H9 (cell line): ENCODE data around the gene CDIPT. TPM values are rescaled to one million over a fixed set of nuclear protein-coding genes. Genes with fewer than 3 reads are reported as not detected.

ENCODE experiments used
- DNase-seq: peaks from one replicate; pipeline ENCODE4 v3.0.0-alpha.2; 2017
- H2AFZ ChIP-seq: one replicate; pipeline ENCODE4 v1.6.1; 2013; ENCODE audit warnings: mild to moderate bottlenecking, low read length, control low read depth, moderate library complexity
- H2AK5ac ChIP-seq: 2 replicates; pipeline ENCODE4 v1.6.1; 2013; ENCODE audit warnings: low read length, control low read depth, mixed read lengths; ENCODE audit not compliant: insufficient read length
- H2BK120ac ChIP-seq: one replicate; pipeline ENCODE4 v1.6.1; 2013; ENCODE audit warnings: low read depth, mild to moderate bottlenecking, low read length, control low read depth, inconsistent platforms; ENCODE audit not compliant: poor library complexity, severe bottlenecking
- H2BK12ac ChIP-seq: 2 replicates; pipeline ENCODE4 v1.6.1; 2013; ENCODE audit warnings: low read length, control low read depth, mixed read lengths, low read depth; ENCODE audit not compliant: insufficient read length
- H2BK15ac ChIP-seq: 2 replicates; pipeline ENCODE4 v1.6.1; 2013; ENCODE audit warnings: low read depth, low read length, control low read depth
- H2BK20ac ChIP-seq: one replicate; pipeline ENCODE4 v1.6.1; 2013; ENCODE audit warnings: low read depth, mild to moderate bottlenecking, low read length, control low read depth, inconsistent platforms; ENCODE audit not compliant: poor library complexity, severe bottlenecking
- H2BK5ac ChIP-seq: 2 replicates; pipeline ENCODE4 v1.6.1; 2013; ENCODE audit warnings: low read length, control low read depth, mixed read lengths; ENCODE audit not compliant: insufficient read length
- H3K14ac ChIP-seq: 2 replicates; pipeline ENCODE4 v1.6.1; 2013; ENCODE audit warnings: low read length, control low read depth; ENCODE audit not compliant: insufficient read depth
- H3K18ac ChIP-seq: 2 replicates; pipeline ENCODE4 v1.6.1; 2013; ENCODE audit warnings: low read depth, mild to moderate bottlenecking, mixed read lengths, low read length, control low read depth; ENCODE audit not compliant: insufficient read length
- H3K23ac ChIP-seq: 2 replicates; pipeline ENCODE4 v1.6.1; 2013; ENCODE audit warnings: low read length, control low read depth, mixed read lengths, low read depth; ENCODE audit not compliant: insufficient read length
- H3K23me2 ChIP-seq: 2 replicates; pipeline ENCODE4 v1.6.1; 2013; ENCODE audit warnings: low read depth, mild to moderate bottlenecking, mixed read lengths, low read length, control low read depth; ENCODE audit not compliant: insufficient read length, poor library complexity, severe bottlenecking
- H3K27ac ChIP-seq: 2 replicates; pipeline ENCODE4 v1.5.1; 2013; ENCODE audit warnings: low read length, control low read depth, mixed read lengths, low read depth; ENCODE audit not compliant: insufficient read length
- H3K27me3 ChIP-seq: 2 replicates; pipeline ENCODE4 v1.6.1; 2013; ENCODE audit warnings: low read length, control low read depth, inconsistent platforms; ENCODE audit not compliant: insufficient read depth
- H3K4ac ChIP-seq: 2 replicates; pipeline ENCODE4 v1.6.1; 2013; ENCODE audit warnings: low read depth, mild to moderate bottlenecking, control low read depth, inconsistent platforms, low read length, moderate library complexity
- H3K4me1 ChIP-seq: 2 replicates; pipeline ENCODE4 v1.6.1; 2013; ENCODE audit warnings: low read length, control low read depth, inconsistent platforms; ENCODE audit not compliant: insufficient read depth
- H3K4me2 ChIP-seq: 2 replicates; pipeline ENCODE4 v1.6.1; 2013; ENCODE audit warnings: low read length, control low read depth, mixed read lengths; ENCODE audit not compliant: insufficient read length, insufficient read depth
- H3K56ac ChIP-seq: 2 replicates; pipeline ENCODE4 v1.6.1; 2013; ENCODE audit warnings: low read depth, mild to moderate bottlenecking, mixed read lengths, low read length, control low read depth; ENCODE audit not compliant: insufficient read length
- H3K79me1 ChIP-seq: 2 replicates; pipeline ENCODE4 v1.6.1; 2013; ENCODE audit warnings: low read depth, mild to moderate bottlenecking, moderate library complexity, low read length, control low read depth, inconsistent platforms; ENCODE audit not compliant: insufficient read depth, poor library complexity, severe bottlenecking
- H3K79me2 ChIP-seq: 2 replicates; pipeline ENCODE4 v1.6.1; 2013; ENCODE audit warnings: low read length, control low read depth, inconsistent platforms; ENCODE audit not compliant: insufficient read depth
- H3K9ac ChIP-seq: 2 replicates; pipeline ENCODE4 v1.6.1; 2013; ENCODE audit warnings: low read length, control low read depth, mixed read lengths; ENCODE audit not compliant: insufficient read length; ENCODE audit errors: extremely low read depth
- H3K9me3 ChIP-seq: one replicate; pipeline ENCODE4 v1.6.1; 2013; ENCODE audit warnings: low read depth, low read length, inconsistent platforms; ENCODE audit not compliant: control insufficient read depth
- H3T11ph ChIP-seq: one replicate; pipeline ENCODE4 v1.6.1; 2013; ENCODE audit warnings: mild to moderate bottlenecking, low read length, control low read depth, inconsistent platforms
- H4K20me1 ChIP-seq: one replicate; pipeline ENCODE4 v1.6.1; 2013; ENCODE audit not compliant: control insufficient read depth, insufficient read length, insufficient read depth
- H4K5ac ChIP-seq: 2 replicates; pipeline ENCODE4 v1.6.1; 2013; ENCODE audit warnings: low read depth, mild to moderate bottlenecking, mixed read lengths, low read length, control low read depth; ENCODE audit not compliant: insufficient read length
- H4K8ac ChIP-seq: replicated peaks from 2 replicates; pipeline ENCODE4 v1.6.1; 2013; ENCODE audit warnings: low read length, control low read depth, mixed read lengths, low read depth; ENCODE audit not compliant: insufficient read length
- H4K91ac ChIP-seq: 2 replicates; pipeline ENCODE4 v1.6.1; 2013; ENCODE audit warnings: low read depth, mild to moderate bottlenecking, moderate library complexity, mixed read lengths, low read length, control low read depth; ENCODE audit not compliant: insufficient read length
- H3K27ac Mint-ChIP-seq, 3 experiments: 2 replicates in 2 of 3; 3 replicates in 1 of 3; pipeline ENCODE4 v1.8.0; 2020 to 2021; ENCODE audit warnings: mixed read lengths in 3 of 3, mild to moderate bottlenecking in 1 of 3, moderate library complexity in 1 of 3
- H3K27me3 Mint-ChIP-seq: 2 replicates; pipeline ENCODE4 v1.8.0; 2021; ENCODE audit warnings: low read depth, mild to moderate bottlenecking, moderate library complexity, mixed read lengths
- H3K36me3 Mint-ChIP-seq, 3 experiments: 2 replicates in 2 of 3; 3 replicates in 1 of 3; pipeline ENCODE4 v1.8.0; 2020 to 2021; ENCODE audit warnings: low read depth in 3 of 3, mixed read lengths in 3 of 3; ENCODE audit not compliant: insufficient read depth in 1 of 3
- H3K4me1 Mint-ChIP-seq, 2 experiments: 2 replicates each; pipeline ENCODE4 v1.8.0; 2020; ENCODE audit warnings: mixed read lengths in 2 of 2
- H3K4me3 Mint-ChIP-seq, 2 experiments: 2 replicates in 1 of 2; 3 replicates in 1 of 2; pipeline ENCODE4 v1.8.0; 2020 to 2021; ENCODE audit warnings: mild to moderate bottlenecking in 2 of 2, mixed read lengths in 2 of 2, moderate library complexity in 1 of 2
- H3K9me3 Mint-ChIP-seq, 2 experiments: 2 replicates in 1 of 2; 3 replicates in 1 of 2; pipeline ENCODE4 v1.8.0; 2020; ENCODE audit warnings: mild to moderate bottlenecking in 2 of 2, mixed read lengths in 2 of 2, moderate library complexity in 1 of 2
- CTCF ChIP-seq: fragments of 200-600 bp; sonication (generic); conservative IDR thresholded peaks from 3 replicates; pipeline ENCODE4 v1.8.0; 2021; ENCODE audit warnings: antibody characterized with exemption, mild to moderate bottlenecking
- WGBS: extraction: QIAGEN DNeasy Blood & Tissue Kit; methylation state at CpG from one replicate; pipeline ENCODE4 v1.1.7; 2013; ENCODE audit warnings: missing lambda C conversion rate, low lambda C conversion rate, mixed read lengths; ENCODE audit not compliant: insufficient read length; ENCODE audit errors: extremely low coverage; 5-methylcytosine and 5-hydroxymethylcytosine counted together
- total RNA-seq: library from RNA; stranded (reverse); gene quantifications from 2 replicates; pipeline ENCODE4 v1.2.1, GENCODE V29; 2021

CDIPT gene
- total RNA-seq, 1 experiment from 2014 or later: 70.6 TPM

GRCh38 chr16:29908719-29909220 is 45.7 kb upstream of the CDIPT start:
- Histone ChIP-seq H3T11ph (no peak overlapping the region), H3K27me3 (no peaks in the 10 kb centered on the region), H4K8ac (no peak overlapping the region), H2BK20ac (no peak overlapping the region), H3K23ac (no peak overlapping the region), H3K79me1 (no peaks in the 10 kb centered on the region), H3K18ac (no peak overlapping the region), H3K14ac (no peak overlapping the region), H3K4me1 (no peaks in the 10 kb centered on the region), H4K20me1 (no peaks in the 10 kb centered on the region), H2BK5ac (no peak overlapping the region), H4K91ac (no peak overlapping the region), H3K9ac (no peak overlapping the region), H3K56ac (no peak overlapping the region), H2BK15ac (no peak overlapping the region), H2AFZ (no peak overlapping the region), H3K23me2 (no peaks in the 10 kb centered on the region), H3K9me3 (no peaks in the 10 kb centered on the region), H2BK120ac (no peak overlapping the region), H3K27ac (no peak overlapping the region), H2BK12ac (no peak overlapping the region), H2AK5ac (no peak overlapping the region), H4K5ac (no peak overlapping the region), H3K4ac (no peak overlapping the region), H3K4me2 (no peak overlapping the region), H3K79me2 (no peaks in the 10 kb centered on the region)
- TF ChIP-seq CTCF: no peak
- no CpG with 5 or more reads among the region's 2 CpGs for WGBS
- Mint-ChIP-seq H3K4me1 (peaks cover 6 to 17% of the 10 kb centered on the region in 2 experiments), H3K9me3 (no peaks in the 10 kb centered on the region; a peak in 1 of 5 replicates), H3K27me3 (no peaks in the 10 kb centered on the region), H3K4me3 (no peak overlapping the region), H3K36me3 (peaks cover 15 to 30% (median 20%) of the 10 kb centered on the region in 3 experiments), H3K27ac (no peak overlapping the region; a peak in 1 of 7 replicates)
- no peak for DNase-seq
